RWPE2 (cell line): ENCODE measurements around the gene PHF23.

Experiments used
- ATAC-seq: fragments of 200-7000 bp; cut with Tn5 transposase; 3 replicates; pipeline ENCODE4 v1.9.1; 2021; ENCODE audit warnings: low read depth
- DNase-seq: peaks from one replicate; pipeline ENCODE4 v3.0.0-alpha.2; 2020; ENCODE audit warnings: low spot score
- H3K27ac ChIP-seq: fragments of 450-650 bp; 2 replicates; pipeline ENCODE4 v1.5.1; 2017; ENCODE audit warnings: mild to moderate bottlenecking; ENCODE audit not compliant: poor library complexity, severe bottlenecking
- H3K27me3 ChIP-seq: fragments of 250-450 bp; sonication (Bioruptor Pico); 2 replicates; pipeline ENCODE4 v1.5.1; 2021; ENCODE audit warnings: mild to moderate bottlenecking, moderate library complexity; ENCODE audit not compliant: insufficient read depth, poor library complexity, severe bottlenecking
- H3K36me3 ChIP-seq: fragments of 250-450 bp; sonication (Bioruptor Pico); 2 replicates; pipeline ENCODE4 v1.5.1; 2020; ENCODE audit warnings: low read depth, mild to moderate bottlenecking, moderate library complexity
- H3K4me1 ChIP-seq: fragments of 250-450 bp; sonication (Bioruptor Pico); 2 replicates; pipeline ENCODE4 v1.5.1; 2021; ENCODE audit warnings: mild to moderate bottlenecking, moderate library complexity; ENCODE audit not compliant: insufficient read depth, poor library complexity, severe bottlenecking
- H3K4me3 ChIP-seq: fragments of 250-450 bp; sonication (Bioruptor Pico); 2 replicates; pipeline ENCODE4 v1.5.1; 2021; ENCODE audit warnings: mild to moderate bottlenecking, moderate library complexity; ENCODE audit not compliant: severe bottlenecking
- H3K9me3 ChIP-seq: fragments of 250-450 bp; sonication (Bioruptor Pico); 2 replicates; pipeline ENCODE4 v1.5.1; 2021; ENCODE audit warnings: mild to moderate bottlenecking, moderate library complexity; ENCODE audit not compliant: severe bottlenecking
- TF ChIP-seq, protein P1 (sequence below): fragments of 450-650 bp; IDR thresholded peaks from one replicate; pipeline ENCODE4 v1.5.1; 2017; ENCODE audit warnings: mild to moderate bottlenecking, moderate library complexity; ENCODE audit not compliant: poor library complexity, severe bottlenecking

PHF23 gene

DNA sequence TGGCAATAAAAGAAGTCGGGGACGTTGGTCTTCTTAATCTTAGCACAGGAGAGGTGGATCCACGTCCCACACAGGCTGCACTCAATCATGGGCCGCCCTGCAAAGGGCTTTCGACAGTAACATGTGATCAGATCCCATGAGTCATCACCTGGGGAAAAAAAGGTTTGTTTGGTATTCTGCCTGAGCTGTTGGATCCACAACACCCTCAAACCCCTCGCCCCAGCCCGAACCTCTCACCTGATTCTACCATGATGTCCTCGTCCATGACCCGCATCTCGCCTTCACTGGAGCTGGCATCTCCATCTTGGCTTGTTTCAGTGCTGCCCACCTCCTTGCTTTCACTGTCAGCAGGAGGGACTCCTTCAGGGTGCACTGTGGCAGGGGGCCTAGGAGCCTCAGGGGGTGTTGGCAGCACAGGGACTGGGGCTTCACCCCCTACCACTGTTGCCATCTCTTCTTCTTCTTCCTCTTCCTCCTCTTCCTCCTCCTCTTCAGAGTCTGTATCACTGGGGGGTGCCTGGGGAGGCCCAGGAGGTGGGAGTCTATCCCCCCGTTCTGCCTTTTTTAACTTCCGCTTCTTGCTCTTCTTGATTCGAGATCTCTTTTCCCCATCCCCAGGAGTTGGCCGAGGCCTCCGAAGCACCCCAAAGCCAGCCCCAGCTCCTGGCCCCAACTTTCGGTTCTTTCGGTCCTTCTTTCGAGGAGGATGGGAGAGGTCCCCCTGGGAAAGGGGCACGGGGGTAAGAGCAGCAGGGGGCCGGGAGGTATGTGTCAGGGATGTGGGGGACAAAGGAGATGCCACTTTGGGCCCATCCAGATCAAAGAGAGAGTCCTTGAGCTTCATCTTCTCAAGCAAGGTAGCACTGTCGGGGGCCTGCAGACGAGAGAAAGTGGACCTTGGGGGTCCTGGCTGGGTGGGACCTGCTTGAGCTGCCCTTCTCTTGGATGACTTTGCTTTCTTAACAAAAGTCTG is 3.3 kb downstream of the PHF23 start:
- Histone ChIP-seq H3K27ac (peak overlapping the region; percentile 72), H3K27me3 (no peaks in the 10 kb centered on the region), H3K4me1 (peaks cover 13% of the 10 kb centered on the region), H3K36me3 (peaks cover 43% of the 10 kb centered on the region), H3K4me3 (no peak overlapping the region), H3K9me3 (no peaks in the 10 kb centered on the region)
- DNase-seq (no peak), ATAC-seq (no peak)
- TF ChIP-seq, protein P1, sequence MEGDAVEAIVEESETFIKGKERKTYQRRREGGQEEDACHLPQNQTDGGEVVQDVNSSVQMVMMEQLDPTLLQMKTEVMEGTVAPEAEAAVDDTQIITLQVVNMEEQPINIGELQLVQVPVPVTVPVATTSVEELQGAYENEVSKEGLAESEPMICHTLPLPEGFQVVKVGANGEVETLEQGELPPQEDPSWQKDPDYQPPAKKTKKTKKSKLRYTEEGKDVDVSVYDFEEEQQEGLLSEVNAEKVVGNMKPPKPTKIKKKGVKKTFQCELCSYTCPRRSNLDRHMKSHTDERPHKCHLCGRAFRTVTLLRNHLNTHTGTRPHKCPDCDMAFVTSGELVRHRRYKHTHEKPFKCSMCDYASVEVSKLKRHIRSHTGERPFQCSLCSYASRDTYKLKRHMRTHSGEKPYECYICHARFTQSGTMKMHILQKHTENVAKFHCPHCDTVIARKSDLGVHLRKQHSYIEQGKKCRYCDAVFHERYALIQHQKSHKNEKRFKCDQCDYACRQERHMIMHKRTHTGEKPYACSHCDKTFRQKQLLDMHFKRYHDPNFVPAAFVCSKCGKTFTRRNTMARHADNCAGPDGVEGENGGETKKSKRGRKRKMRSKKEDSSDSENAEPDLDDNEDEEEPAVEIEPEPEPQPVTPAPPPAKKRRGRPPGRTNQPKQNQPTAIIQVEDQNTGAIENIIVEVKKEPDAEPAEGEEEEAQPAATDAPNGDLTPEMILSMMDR = no peak

DNA sequence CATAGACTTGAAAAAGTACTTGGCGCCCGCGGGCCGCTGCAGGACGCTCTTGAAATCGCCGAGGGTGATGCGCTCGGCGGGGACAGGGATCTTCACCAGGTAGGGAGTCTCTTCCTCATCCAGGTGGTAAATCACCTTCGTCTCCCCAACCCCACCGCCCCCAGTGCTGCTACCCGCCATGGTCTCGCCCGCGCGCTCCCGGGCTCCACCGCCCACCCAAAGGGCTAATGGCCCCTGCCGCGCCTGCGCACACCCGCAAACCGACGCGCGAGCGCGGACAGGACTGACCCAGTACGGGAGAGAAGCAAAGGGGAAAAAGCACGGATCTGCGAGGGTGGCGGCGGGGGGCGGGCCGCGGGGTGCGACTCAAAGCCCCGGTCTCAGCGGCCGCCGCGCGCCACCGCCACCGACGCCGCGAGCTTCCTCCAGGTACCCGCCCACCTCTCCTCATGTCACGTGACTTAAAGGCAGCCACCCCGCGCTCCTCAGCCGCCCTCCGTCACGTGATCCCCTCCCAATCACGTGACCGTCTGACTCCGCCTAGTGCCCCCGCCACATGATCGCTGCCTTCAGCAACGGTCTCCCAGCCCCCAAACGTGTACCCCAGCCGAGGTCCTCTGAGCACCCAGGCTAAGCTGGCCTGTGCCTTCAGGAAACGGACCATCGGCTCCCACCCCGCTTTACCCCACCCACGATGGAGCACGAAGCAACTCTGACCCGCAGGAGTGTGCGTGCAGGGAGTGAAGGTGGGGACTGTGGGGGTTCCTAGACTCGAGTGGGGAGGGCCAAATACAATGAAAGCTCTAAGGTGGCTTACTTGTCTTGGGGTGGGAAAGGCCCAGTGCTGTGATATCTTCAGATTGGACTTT is 4.9 kb downstream of the PHF23 start, which contains the start of gene DVL2:
Gene DVL2 (minus strand): TSS at position 435 of the 869 bp plus-strand sequence. CDS start 255 bp downstream, at position 180.
- H3K27me3 ChIP-seq = no peaks in the 10 kb centered on the region
- H3K36me3 ChIP-seq = peaks cover 47% of the 10 kb centered on the region
- peak; percentile 46 for ATAC-seq

DNA sequence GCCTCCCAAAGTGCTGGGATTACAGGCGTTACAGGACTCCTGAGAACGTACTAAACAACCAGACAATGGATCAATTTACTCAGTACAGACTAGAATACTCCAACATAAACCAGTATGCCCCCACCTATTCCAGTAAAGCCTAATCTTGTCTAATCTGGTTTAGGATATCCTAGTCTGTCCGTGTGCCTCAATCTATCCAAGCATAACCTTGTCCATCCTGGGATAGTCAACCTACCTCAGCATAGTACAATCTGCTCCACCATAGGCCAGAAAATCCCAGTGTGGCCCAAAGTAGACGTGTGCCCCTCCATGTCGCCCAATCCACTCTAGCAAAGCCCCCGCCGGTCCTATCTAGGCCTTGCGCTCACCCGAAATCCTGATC is 5.6 kb downstream of the PHF23 start:
- TF ChIP-seq, protein P1 = no peak
- peaks cover 13% of the 10 kb centered on the region for H3K4me1 ChIP-seq
- H3K9me3 ChIP-seq = no peaks in the 10 kb centered on the region
- peaks cover 53% of the 10 kb centered on the region for H3K36me3 ChIP-seq
- peak overlapping the region; percentile 88 for H3K4me3 ChIP-seq
- H3K27me3 ChIP-seq = no peaks in the 10 kb centered on the region
- peak overlapping the region; percentile 72 for H3K27ac ChIP-seq
- ATAC-seq = peak; percentile 15
- no peak for DNase-seq

More for the DNA sequence above, 4.9 kb downstream of the PHF23 start, which contains the start of gene DVL2:
- Histone ChIP-seq H3K4me3 (peak within 1 kb of the TSS; percentile 88), H3K27ac (peak within 1 kb of the TSS; percentile 72), H3K9me3 (no peaks in the 10 kb centered on the region), H3K4me1 (peaks cover 13% of the 10 kb centered on the region)
- peak; percentile 95 for DNase-seq
- TF ChIP-seq, protein P1 = no peak

DNA sequence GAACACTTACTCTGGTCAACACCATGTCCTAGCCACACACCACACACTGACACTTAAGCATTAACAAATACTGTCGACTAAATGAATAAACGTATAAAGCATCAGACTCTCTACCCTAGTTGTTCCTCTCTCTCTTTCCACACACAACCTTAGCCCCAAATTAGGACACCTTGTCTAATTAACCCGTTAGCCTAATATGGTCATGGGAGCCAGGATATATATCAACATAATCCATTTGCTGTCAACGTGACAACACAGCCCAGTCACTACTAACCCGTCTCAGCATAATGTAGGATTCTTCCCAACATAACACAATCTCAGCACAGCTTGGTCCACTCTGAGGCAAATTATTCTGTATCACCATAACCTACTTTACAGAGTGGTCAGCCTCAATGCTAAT is 7.1 kb downstream of the PHF23 start:
- H3K4me3 ChIP-seq = no peak overlapping the region
- peaks cover 17% of the 10 kb centered on the region for H3K4me1 ChIP-seq
- H3K9me3 ChIP-seq = no peaks in the 10 kb centered on the region
- ATAC-seq = no peak
- H3K27ac ChIP-seq = no peak overlapping the region
- H3K27me3 ChIP-seq = no peaks in the 10 kb centered on the region
- no peak for DNase-seq
- TF ChIP-seq, protein P1 = no peak
- H3K36me3 ChIP-seq = peaks cover 66% of the 10 kb centered on the region
